Activated B cell treated with CpG ODN at 0.5 μM for 24 hours (primary cell): ENCODE data around the gene COL23A1. TPM values are rescaled to one million over a fixed set of nuclear protein-coding genes. Genes with fewer than 3 reads are reported as not detected.

Experiments used
- ATAC-seq: fragments of 200-7000 bp; cut with Tn5 transposase; one replicate; pipeline ENCODE4 v1.10.0; 2021; ENCODE audit warnings: low read depth, mild to moderate bottlenecking, moderate library complexity
- CTCF ChIA-PET: fragments of 350-600 bp; sonication (Branson Sonifier 250); formaldehyde crosslinking; loops from one replicate; lab custom pipeline; 2021; ENCODE audit warnings: antibody characterized with exemption; lab: Charles Lee
- POLR2A ChIA-PET: fragments of 350-600 bp; sonication (Branson Sonifier 250); formaldehyde crosslinking; loops from one replicate; lab custom pipeline; 2021; ENCODE audit warnings: antibody characterized with exemption; lab: Charles Lee
- DNase-seq: peaks from one replicate; pipeline ENCODE4 v3.0.0; 2022
- H3K27ac Mint-ChIP-seq: one replicate; pipeline ENCODE4 v1.8.0; 2020; ENCODE audit warnings: mixed read lengths
- H3K27me3 Mint-ChIP-seq: one replicate; pipeline ENCODE4 v1.8.0; 2021; ENCODE audit warnings: mixed read lengths
- H3K36me3 Mint-ChIP-seq: one replicate; pipeline ENCODE4 v1.8.0; 2021; ENCODE audit warnings: low read depth, mixed read lengths
- H3K4me1 Mint-ChIP-seq: one replicate; pipeline ENCODE4 v1.8.0; 2021; ENCODE audit warnings: mixed read lengths
- H3K4me3 Mint-ChIP-seq: one replicate; pipeline ENCODE4 v1.8.0; 2020; ENCODE audit warnings: mild to moderate bottlenecking, mixed read lengths
- H3K9me3 Mint-ChIP-seq: one replicate; pipeline ENCODE4 v1.8.0; 2020; ENCODE audit warnings: mixed read lengths
- intact Hi-C: fragments of 100-400 bp; cut with micrococcal nuclease; formaldehyde crosslinking; loops from one replicate; pipeline ENCODE4 v1.15.1; 2024
- total RNA-seq: library from RNA; stranded (reverse); gene quantifications from 2 replicates; pipeline ENCODE4 v1.2.3, GENCODE V29; 2022
- TF ChIP-seq, protein P1 (sequence below): fragments of 200-600 bp; IDR thresholded peaks from one replicate; pipeline ENCODE4 v1.8.0; 2022; ENCODE audit warnings: antibody characterized with exemption, mild to moderate bottlenecking

The COL23A1 gene
- total RNA-seq, 1 donor from 2014 or later = not detected

GRCh38 chr5:178433273-178433775 lies 156.9 kb downstream of the COL23A1 start:
- Mint-ChIP-seq H3K4me3 (no peak overlapping the region), H3K9me3 (peaks cover 5% of the 10 kb centered on the region), H3K27ac (no peak overlapping the region), H3K4me1 (no peaks in the 10 kb centered on the region), H3K27me3 (no peaks in the 10 kb centered on the region), H3K36me3 (no peaks in the 10 kb centered on the region)
- intact Hi-C loops = no loop called here
- TF ChIP-seq, protein P1, sequence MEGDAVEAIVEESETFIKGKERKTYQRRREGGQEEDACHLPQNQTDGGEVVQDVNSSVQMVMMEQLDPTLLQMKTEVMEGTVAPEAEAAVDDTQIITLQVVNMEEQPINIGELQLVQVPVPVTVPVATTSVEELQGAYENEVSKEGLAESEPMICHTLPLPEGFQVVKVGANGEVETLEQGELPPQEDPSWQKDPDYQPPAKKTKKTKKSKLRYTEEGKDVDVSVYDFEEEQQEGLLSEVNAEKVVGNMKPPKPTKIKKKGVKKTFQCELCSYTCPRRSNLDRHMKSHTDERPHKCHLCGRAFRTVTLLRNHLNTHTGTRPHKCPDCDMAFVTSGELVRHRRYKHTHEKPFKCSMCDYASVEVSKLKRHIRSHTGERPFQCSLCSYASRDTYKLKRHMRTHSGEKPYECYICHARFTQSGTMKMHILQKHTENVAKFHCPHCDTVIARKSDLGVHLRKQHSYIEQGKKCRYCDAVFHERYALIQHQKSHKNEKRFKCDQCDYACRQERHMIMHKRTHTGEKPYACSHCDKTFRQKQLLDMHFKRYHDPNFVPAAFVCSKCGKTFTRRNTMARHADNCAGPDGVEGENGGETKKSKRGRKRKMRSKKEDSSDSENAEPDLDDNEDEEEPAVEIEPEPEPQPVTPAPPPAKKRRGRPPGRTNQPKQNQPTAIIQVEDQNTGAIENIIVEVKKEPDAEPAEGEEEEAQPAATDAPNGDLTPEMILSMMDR = no peak
- POLR2A ChIA-PET = no interaction called here
- ATAC-seq = no peak
- CTCF ChIA-PET = no interaction called here
- no peak for DNase-seq

DNA sequence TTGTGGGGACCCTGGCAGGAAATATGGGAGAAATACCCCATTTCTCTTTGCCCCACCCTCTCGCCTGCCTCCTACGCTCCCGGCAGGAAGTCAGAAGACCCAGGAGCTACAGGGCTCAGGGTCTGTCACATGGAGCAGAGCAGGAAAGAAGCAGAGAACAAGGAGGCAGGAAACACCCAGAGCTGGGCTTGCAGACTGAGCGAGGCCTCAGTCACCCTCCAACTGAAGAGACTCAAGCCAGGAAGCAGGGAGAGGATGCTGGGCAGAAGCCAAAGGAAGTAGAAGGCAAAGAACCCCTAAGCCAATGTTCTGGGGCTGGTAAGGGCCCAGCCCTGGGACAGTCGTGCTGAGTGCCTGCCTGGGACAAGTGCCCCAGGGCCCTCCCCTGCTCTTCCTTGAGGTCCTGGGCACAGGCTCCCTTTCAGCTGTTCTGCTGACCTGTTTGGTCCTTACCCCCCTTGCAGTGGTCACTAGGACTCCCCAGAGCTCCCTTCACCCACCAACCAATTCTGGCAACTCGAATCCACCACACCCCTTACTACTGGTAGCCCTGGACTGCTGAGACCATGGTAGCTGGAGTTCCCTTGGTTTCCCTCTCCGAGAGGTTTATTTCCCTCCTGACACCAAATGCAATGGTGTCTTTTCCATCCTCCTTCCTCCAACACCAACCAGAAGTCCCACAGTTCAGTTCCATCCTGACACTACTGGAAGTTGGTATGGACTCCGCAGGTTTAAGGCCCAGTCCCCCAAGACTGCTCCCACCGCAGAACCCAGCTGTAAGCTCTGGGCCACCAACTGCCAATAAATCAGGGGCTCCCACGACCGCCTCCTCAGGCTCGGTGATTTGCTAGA lies 157.5 kb downstream of the COL23A1 start:
- H3K4me3 Mint-ChIP-seq = no peak overlapping the region
- CTCF ChIA-PET = no interaction called here
- DNase-seq (no peak), ATAC-seq (no peak)
- no peaks in the 10 kb centered on the region for H3K4me1 Mint-ChIP-seq
- no peak overlapping the region for H3K27ac Mint-ChIP-seq
- H3K36me3 Mint-ChIP-seq = no peaks in the 10 kb centered on the region
- TF ChIP-seq, protein P1 = no peak
- POLR2A ChIA-PET = no interaction called here
- intact Hi-C loops = no loop called here
- H3K27me3 Mint-ChIP-seq = no peaks in the 10 kb centered on the region
- peaks cover 5% of the 10 kb centered on the region for H3K9me3 Mint-ChIP-seq

GRCh38 chr5:178431782-178432165 lies 158.4 kb downstream of the COL23A1 start:
- no peaks in the 10 kb centered on the region for H3K27me3 Mint-ChIP-seq
- H3K9me3 Mint-ChIP-seq = peaks cover 5% of the 10 kb centered on the region
- ATAC-seq (no peak), DNase-seq (no peak)
- H3K27ac Mint-ChIP-seq = no peak overlapping the region
- no peaks in the 10 kb centered on the region for H3K36me3 Mint-ChIP-seq
- CTCF ChIA-PET = no interaction called here
- intact Hi-C loops = no loop called here
- no peaks in the 10 kb centered on the region for H3K4me1 Mint-ChIP-seq
- TF ChIP-seq, protein P1 = no peak
- H3K4me3 Mint-ChIP-seq = no peak overlapping the region
- POLR2A ChIA-PET = no interaction called here

DNA sequence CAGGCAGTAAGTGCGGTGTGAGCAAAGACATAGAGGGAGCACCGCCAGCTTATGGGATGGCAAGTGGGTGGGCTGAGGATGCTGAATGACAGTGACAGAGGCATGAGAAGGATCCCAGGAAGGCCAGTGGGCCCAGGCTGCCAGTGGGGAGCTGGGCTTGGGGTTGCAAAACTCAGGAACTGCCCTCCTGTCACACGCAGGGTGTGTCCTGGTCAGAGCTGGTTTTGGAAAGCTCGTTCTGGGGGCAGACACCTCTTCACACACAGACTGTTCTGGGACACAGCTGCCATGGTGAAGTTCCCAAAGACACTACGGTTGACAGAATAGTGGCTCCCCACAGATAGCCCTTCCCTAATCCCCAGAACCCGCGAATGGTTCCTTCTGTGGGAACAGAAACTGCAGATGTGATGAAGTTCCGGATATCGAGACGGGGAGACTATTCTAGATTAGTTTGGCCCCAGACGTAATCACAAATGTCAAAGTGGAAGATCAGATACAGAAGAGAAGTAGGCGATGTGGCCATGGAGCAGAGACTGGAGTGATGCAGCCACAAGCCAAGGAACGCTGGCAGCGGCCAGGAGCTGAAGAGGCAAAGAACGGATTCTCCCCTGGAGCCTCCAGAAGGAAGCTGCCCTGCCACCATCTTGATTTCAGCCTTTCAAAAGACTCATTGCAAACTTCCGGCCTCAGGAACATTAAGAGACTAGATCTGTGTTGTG lies 159.0 kb downstream of the COL23A1 start:
- no peak overlapping the region for H3K27ac Mint-ChIP-seq
- no peaks in the 10 kb centered on the region for H3K27me3 Mint-ChIP-seq
- TF ChIP-seq, protein P1 = no peak
- no peak overlapping the region for H3K4me3 Mint-ChIP-seq
- no peaks in the 10 kb centered on the region for H3K36me3 Mint-ChIP-seq
- POLR2A ChIA-PET = no interaction called here
- ATAC-seq (no peak), DNase-seq (no peak)
- CTCF ChIA-PET = no interaction called here
- intact Hi-C loops = no loop called here
- no peaks in the 10 kb centered on the region for H3K4me1 Mint-ChIP-seq
- H3K9me3 Mint-ChIP-seq = peaks cover 5% of the 10 kb centered on the region
